ENCODE results near the gene PSME3IP1. TPM values are rescaled to one million over a fixed set of nuclear protein-coding genes. Genes with fewer than 3 reads are reported as not detected.

The PSME3IP1 gene
- polyA plus RNA-seq, 1 donor: 99.4 TPM

DNA sequence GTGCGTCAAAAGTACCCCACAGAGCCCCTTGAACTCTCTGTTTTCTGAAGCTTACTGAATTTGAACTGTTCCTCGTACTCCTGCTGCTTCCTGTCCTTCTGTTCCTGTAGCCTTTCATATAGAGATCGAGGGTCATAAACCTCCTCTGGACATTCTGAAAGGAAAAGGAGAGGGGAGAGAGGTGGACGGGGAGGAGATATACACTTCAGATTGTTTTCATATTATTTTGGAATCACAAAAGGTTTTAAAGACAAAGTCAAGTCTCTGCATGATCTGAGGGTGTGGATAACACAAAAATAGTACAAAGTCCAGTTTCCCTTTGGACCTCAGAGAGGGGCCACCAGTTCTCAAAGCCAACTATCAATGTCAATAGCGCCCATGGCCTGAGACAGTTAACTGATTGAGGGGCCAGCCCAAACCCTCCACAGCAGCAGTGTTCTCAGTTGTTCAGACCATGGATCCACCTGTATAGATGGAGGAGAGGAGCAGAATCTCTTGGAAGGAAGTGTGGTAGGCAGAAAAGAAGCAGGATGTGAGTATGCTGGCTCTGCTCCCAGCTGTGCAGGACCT lies 13.0 kb downstream of the PSME3IP1 start:
- Histone ChIP-seq H3K27ac (ENCODE audit: low read length) (no peak overlapping the region), H3K4me1 (ENCODE audit: control insufficient read depth, insufficient read depth, low read length) (peaks cover 6% of the 10 kb centered on the region), H3K36me3 (ENCODE audit: control insufficient read depth, insufficient read depth, low read length) (peaks cover 31% of the 10 kb centered on the region), H3K27me3 (ENCODE audit: control insufficient read depth, insufficient read depth, low read length) (no peaks in the 10 kb centered on the region), H3K4me3 (ENCODE audit: low read length) (no peak overlapping the region), H3K9me3 (ENCODE audit: control insufficient read depth, low read depth, low read length) (no peaks in the 10 kb centered on the region)
- DNase-seq: peak in 1 of 2 donors; percentile 10
- WGBS (ENCODE audit: insufficient coverage, low lambda C conversion rate): 44% methylated on average over 3 of the region's 5 CpGs

DNA sequence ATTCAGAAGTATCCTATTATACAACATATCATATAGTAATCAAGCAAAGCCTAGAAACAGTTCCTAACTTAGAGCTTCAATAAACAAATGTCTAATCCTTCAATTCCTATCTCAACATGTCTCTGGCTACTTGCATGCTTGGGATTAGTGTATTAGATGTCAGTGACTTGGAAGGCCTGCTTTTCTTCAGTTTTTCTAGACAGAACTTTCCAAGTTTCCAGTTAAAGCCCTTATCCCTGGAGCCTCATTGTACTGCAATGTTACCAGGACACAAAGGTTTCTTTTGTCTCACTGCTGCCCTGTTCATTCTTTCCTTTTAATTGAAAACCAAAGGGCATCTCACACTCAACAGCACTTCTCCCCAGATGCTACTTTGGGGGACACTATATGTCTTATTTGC lies 16.5 kb downstream of the PSME3IP1 start:
- H3K4me1 ChIP-seq (ENCODE audit: control insufficient read depth, insufficient read depth, low read length): peaks cover 6% of the 10 kb centered on the region
- no peak for DNase-seq
- peaks cover 52% of the 10 kb centered on the region for H3K36me3 ChIP-seq (ENCODE audit: control insufficient read depth, insufficient read depth, low read length)
- no peaks in the 10 kb centered on the region for H3K27me3 ChIP-seq (ENCODE audit: control insufficient read depth, insufficient read depth, low read length)
- no peak overlapping the region for H3K4me3 ChIP-seq (ENCODE audit: low read length)
- no peak overlapping the region for H3K27ac ChIP-seq (ENCODE audit: low read length)
- no peaks in the 10 kb centered on the region for H3K9me3 ChIP-seq (ENCODE audit: control insufficient read depth, low read depth, low read length)

DNA sequence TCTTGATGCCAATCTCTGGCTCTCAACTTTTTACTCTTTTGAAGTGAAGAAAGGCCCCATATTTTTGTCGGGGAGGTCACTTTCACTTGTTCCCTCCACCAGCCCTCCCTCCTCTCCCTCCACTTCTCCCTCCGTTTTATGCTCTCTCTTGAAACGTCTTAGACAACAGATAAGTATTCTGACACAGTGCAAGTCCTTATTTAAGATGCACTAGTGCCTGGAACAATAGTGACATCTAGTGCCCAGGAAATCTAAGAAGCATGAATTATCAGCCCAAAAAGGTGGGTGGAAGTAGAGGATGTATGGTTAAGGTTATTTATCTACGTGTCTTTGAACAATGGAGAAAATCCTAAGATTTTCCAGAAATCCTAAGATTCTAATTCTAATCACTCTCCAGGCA lies 17.9 kb downstream of the PSME3IP1 start:
- Histone ChIP-seq H3K27ac (ENCODE audit: low read length) (no peak overlapping the region), H3K27me3 (ENCODE audit: control insufficient read depth, insufficient read depth, low read length) (no peaks in the 10 kb centered on the region), H3K36me3 (ENCODE audit: control insufficient read depth, insufficient read depth, low read length) (peaks cover 60% of the 10 kb centered on the region), H3K4me1 (ENCODE audit: control insufficient read depth, insufficient read depth, low read length) (peaks cover 4% of the 10 kb centered on the region), H3K9me3 (ENCODE audit: control insufficient read depth, low read depth, low read length) (no peaks in the 10 kb centered on the region), H3K4me3 (ENCODE audit: low read length) (no peak overlapping the region)
- peak; percentile 43 to 59 for DNase-seq
- 4% methylated on average over 3 of the region's 4 CpGs for WGBS (ENCODE audit: insufficient coverage, low lambda C conversion rate)

- Histone ChIP-seq H3K9me3 (ENCODE audit: control insufficient read depth, low read depth, low read length) (no peaks in the 10 kb centered on the region), H3K27me3 (ENCODE audit: control insufficient read depth, insufficient read depth, low read length) (no peaks in the 10 kb centered on the region), H3K4me3 (ENCODE audit: low read length) (no peak overlapping the region), H3K27ac (ENCODE audit: low read length) (no peak overlapping the region), H3K36me3 (ENCODE audit: control insufficient read depth, insufficient read depth, low read length) (peaks cover 56% of the 10 kb centered on the region), H3K4me1 (ENCODE audit: control insufficient read depth, insufficient read depth, low read length) (no peaks in the 10 kb centered on the region)
- DNase-seq: no peak
- 100% methylated on average over 1 of the region's 3 CpGs for WGBS (ENCODE audit: insufficient coverage, low lambda C conversion rate)
These were observed 18.3 kb downstream of the PSME3IP1 start for GRCh38 chr16:57167538-57167937.

DNA sequence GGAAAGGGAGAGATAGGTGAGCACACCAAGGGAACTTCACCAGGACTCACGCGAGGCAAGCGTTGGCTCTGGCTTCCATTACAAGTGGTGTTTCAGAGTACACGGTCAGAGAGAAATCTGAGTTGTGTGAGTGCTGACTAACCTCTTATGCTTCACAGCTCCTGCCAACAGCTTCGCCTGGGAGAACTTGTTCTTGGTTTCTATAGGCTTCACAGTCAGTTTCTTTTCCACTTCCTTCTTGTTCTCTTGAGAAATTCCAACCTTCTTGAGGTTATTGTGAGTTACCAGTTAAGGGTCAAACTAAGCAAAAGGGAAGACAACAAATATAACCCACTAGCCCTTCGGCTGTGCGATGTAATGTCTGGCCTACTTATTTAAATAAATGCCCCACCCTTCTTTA lies 18.9 kb downstream of the PSME3IP1 start:
- no peaks in the 10 kb centered on the region for H3K9me3 ChIP-seq (ENCODE audit: control insufficient read depth, low read depth, low read length)
- no peak overlapping the region for H3K4me3 ChIP-seq (ENCODE audit: low read length)
- no peaks in the 10 kb centered on the region for H3K27me3 ChIP-seq (ENCODE audit: control insufficient read depth, insufficient read depth, low read length)
- H3K36me3 ChIP-seq (ENCODE audit: control insufficient read depth, insufficient read depth, low read length): peaks cover 51% of the 10 kb centered on the region
- WGBS (ENCODE audit: insufficient coverage, low lambda C conversion rate): no CpG with 5 or more reads among the region's 7 CpGs
- no peaks in the 10 kb centered on the region for H3K4me1 ChIP-seq (ENCODE audit: control insufficient read depth, insufficient read depth, low read length)
- H3K27ac ChIP-seq (ENCODE audit: low read length): no peak overlapping the region
- DNase-seq: no peak

DNA sequence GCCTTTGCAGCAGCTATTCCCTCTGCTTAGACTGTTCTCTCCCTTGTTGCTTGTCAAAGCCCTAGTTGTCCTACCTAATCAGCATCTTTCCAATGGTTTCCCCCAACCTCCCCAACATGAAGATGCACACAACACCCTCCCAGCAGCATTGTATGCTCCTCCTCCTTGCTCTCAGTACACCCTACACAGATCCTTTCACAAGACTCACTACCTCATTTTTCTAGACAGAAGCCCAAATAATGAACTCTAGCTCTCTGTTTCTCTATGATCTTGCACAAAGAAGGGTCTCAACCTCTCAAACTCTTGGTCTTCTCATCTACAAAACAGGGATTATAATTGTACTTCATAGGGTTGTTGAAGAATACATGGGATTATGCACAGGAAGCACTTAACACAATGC lies 19.4 kb downstream of the PSME3IP1 start:
- Histone ChIP-seq H3K27ac (ENCODE audit: low read length) (no peak overlapping the region), H3K4me1 (ENCODE audit: control insufficient read depth, insufficient read depth, low read length) (no peaks in the 10 kb centered on the region), H3K9me3 (ENCODE audit: control insufficient read depth, low read depth, low read length) (no peaks in the 10 kb centered on the region), H3K27me3 (ENCODE audit: control insufficient read depth, insufficient read depth, low read length) (no peaks in the 10 kb centered on the region), H3K4me3 (ENCODE audit: low read length) (no peak overlapping the region), H3K36me3 (ENCODE audit: control insufficient read depth, insufficient read depth, low read length) (peaks cover 49% of the 10 kb centered on the region)
- DNase-seq: no peak

DNA sequence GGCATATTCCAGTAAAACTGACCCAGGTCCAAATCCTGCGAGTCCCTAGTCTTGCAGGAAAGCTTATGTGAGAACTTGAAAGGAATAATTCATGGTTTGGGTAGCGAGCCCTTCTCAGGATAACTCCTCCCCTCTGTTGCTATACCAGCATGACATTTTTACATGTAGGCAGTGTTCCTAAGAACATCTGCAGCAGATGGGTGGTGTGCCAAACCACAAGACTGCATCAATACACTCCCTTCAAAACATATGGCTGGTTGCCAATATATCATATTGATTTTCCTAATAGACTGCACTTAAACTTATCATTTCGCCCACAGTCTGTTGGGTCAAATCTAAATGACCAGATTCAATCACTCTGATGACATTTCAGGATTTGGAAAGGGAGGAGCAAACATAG lies 19.9 kb downstream of the PSME3IP1 start:
- no peak for DNase-seq
- H3K9me3 ChIP-seq (ENCODE audit: control insufficient read depth, low read depth, low read length): no peaks in the 10 kb centered on the region
- WGBS (ENCODE audit: insufficient coverage, low lambda C conversion rate): no CpG with 5 or more reads among the region's 3 CpGs
- peaks cover 46% of the 10 kb centered on the region for H3K36me3 ChIP-seq (ENCODE audit: control insufficient read depth, insufficient read depth, low read length)
- no peak overlapping the region for H3K27ac ChIP-seq (ENCODE audit: low read length)
- no peaks in the 10 kb centered on the region for H3K27me3 ChIP-seq (ENCODE audit: control insufficient read depth, insufficient read depth, low read length)
- H3K4me3 ChIP-seq (ENCODE audit: low read length): no peak overlapping the region
- H3K4me1 ChIP-seq (ENCODE audit: control insufficient read depth, insufficient read depth, low read length): no peaks in the 10 kb centered on the region

DNA sequence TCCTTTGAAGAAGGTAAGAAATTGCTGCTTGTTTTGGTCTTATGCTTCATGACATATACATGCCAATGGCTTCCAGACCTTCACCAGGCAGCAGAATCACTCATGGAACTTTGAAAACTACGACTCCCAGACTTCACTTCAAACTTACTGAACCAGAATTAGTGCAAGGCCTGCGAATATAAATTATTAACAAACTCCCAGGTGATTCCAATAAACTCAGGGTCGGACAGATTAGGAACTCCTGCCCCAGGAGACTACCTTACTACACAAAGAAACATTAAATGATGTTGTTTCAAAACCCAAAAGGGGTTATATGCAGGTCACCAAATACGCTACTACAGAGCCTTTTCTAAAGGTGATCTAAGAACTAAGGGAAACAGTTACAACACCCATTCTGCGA lies 20.4 kb downstream of the PSME3IP1 start:
- no CpG with 5 or more reads among the region's 5 CpGs for WGBS (ENCODE audit: insufficient coverage, low lambda C conversion rate)
- Histone ChIP-seq H3K27me3 (ENCODE audit: control insufficient read depth, insufficient read depth, low read length) (no peaks in the 10 kb centered on the region), H3K9me3 (ENCODE audit: control insufficient read depth, low read depth, low read length) (no peaks in the 10 kb centered on the region), H3K36me3 (ENCODE audit: control insufficient read depth, insufficient read depth, low read length) (peaks cover 46% of the 10 kb centered on the region), H3K4me1 (ENCODE audit: control insufficient read depth, insufficient read depth, low read length) (no peaks in the 10 kb centered on the region), H3K4me3 (ENCODE audit: low read length) (no peak overlapping the region), H3K27ac (ENCODE audit: low read length) (no peak overlapping the region)
- DNase-seq: no peak

GRCh38 chr16:57163842-57164241 lies 22.0 kb downstream of the PSME3IP1 start:
- Histone ChIP-seq H3K9me3 (ENCODE audit: control insufficient read depth, low read depth, low read length) (no peaks in the 10 kb centered on the region), H3K27me3 (ENCODE audit: control insufficient read depth, insufficient read depth, low read length) (no peaks in the 10 kb centered on the region), H3K36me3 (ENCODE audit: control insufficient read depth, insufficient read depth, low read length) (peaks cover 40% of the 10 kb centered on the region), H3K4me1 (ENCODE audit: control insufficient read depth, insufficient read depth, low read length) (no peaks in the 10 kb centered on the region), H3K4me3 (ENCODE audit: low read length) (no peak overlapping the region), H3K27ac (ENCODE audit: low read length) (no peak overlapping the region)
- WGBS (ENCODE audit: insufficient coverage, low lambda C conversion rate): no CpG with 5 or more reads among the region's 1 CpG
- no peak for DNase-seq

DNA sequence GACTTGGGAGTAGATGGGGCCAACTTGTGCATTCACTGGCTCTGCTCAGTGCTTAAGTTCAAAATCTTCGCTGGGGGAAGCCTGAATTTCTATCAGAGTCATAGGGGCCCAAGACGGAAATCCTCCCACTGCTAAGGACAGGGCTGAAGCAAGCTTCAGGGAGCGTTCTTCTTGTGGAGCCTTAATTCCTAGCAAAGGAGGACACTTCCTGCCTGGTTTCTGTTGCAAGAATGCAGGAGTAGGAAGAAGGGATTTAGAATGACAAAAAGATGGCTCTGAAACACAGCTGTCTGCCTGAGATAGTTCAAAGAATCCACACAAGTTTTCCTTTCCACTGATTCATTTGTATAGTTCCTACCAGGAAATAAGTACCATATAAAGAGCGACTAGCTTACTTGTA lies 26.4 kb downstream of the PSME3IP1 start:
- H3K27ac ChIP-seq (ENCODE audit: low read length): no peak overlapping the region
- no peaks in the 10 kb centered on the region for H3K9me3 ChIP-seq (ENCODE audit: control insufficient read depth, low read depth, low read length)
- H3K4me3 ChIP-seq (ENCODE audit: low read length): no peak overlapping the region
- H3K4me1 ChIP-seq (ENCODE audit: control insufficient read depth, insufficient read depth, low read length): no peaks in the 10 kb centered on the region
- peaks cover 47% of the 10 kb centered on the region for H3K36me3 ChIP-seq (ENCODE audit: control insufficient read depth, insufficient read depth, low read length)
- 100% methylated on average over 1 of the region's 4 CpGs for WGBS (ENCODE audit: insufficient coverage, low lambda C conversion rate)
- DNase-seq: no peak
- H3K27me3 ChIP-seq (ENCODE audit: control insufficient read depth, insufficient read depth, low read length): no peaks in the 10 kb centered on the region

DNA sequence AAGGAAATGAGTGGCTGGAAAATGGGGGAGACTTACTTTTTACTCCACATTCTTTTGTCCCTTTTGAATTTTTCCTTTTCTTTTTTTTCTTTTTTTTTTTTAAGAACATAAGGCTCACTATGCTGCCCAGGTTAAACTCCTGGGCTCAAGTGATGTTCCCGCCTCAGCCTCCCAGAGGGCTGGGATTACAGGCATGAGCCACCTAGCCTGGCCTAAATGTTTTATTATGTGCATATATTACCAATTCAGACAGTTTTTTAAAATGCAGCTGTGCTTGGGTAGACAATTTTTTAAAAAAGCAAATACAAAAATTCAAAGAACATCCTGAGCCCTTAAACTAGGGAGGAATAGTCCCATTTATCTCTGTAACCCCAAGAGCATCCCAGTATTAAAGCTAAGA lies 28.3 kb downstream of the PSME3IP1 start:
- no peaks in the 10 kb centered on the region for H3K27me3 ChIP-seq (ENCODE audit: control insufficient read depth, insufficient read depth, low read length)
- DNase-seq: no peak
- H3K4me1 ChIP-seq (ENCODE audit: control insufficient read depth, insufficient read depth, low read length): no peaks in the 10 kb centered on the region
- no peak overlapping the region for H3K4me3 ChIP-seq (ENCODE audit: low read length)
- no CpG with 5 or more reads among the region's 1 CpG for WGBS (ENCODE audit: insufficient coverage, low lambda C conversion rate)
- no peak overlapping the region for H3K27ac ChIP-seq (ENCODE audit: low read length)
- no peaks in the 10 kb centered on the region for H3K9me3 ChIP-seq (ENCODE audit: control insufficient read depth, low read depth, low read length)
- H3K36me3 ChIP-seq (ENCODE audit: control insufficient read depth, insufficient read depth, low read length): peaks cover 54% of the 10 kb centered on the region

All from large intestine (tissue), 3 donors.